ENCODE results near the gene ATXN7. TPM values are rescaled to one million over a fixed set of nuclear protein-coding genes. Genes with fewer than 3 reads are reported as not detected.

Gene ATXN7
- polyA plus RNA-seq, 1 donor from 2014 or later = 6.7 TPM

GRCh38 chr3:64016941-64017620, 153.4 kb downstream of the ATXN7 start:
- Histone ChIP-seq H3K9me2 (ENCODE audit: insufficient read depth, low read length) (no peaks in the 10 kb centered on the region), H3K4me2 (ENCODE audit: low read length) (no peak overlapping the region), H3K36me3 (ENCODE audit: insufficient read depth, low read length) (no peaks in the 10 kb centered on the region), H3K27me3 (ENCODE audit: insufficient read depth, low read depth, low read length) (no peaks in the 10 kb centered on the region), H3K27ac (ENCODE audit: low read length) (no peak overlapping the region), H3K9ac (ENCODE audit: low read length) (no peak overlapping the region), H3F3A (ENCODE audit: insufficient read depth, low read length, poor library complexity, severe bottlenecking) (no peaks in the 10 kb centered on the region), H3K79me2 (replicated peaks; ENCODE audit: insufficient read depth, low read length) (peaks cover 25% of the 10 kb centered on the region), H4K20me1 (ENCODE audit: insufficient read depth) (no peaks in the 10 kb centered on the region), H3K9me3 (ENCODE audit: low read length) (no peaks in the 10 kb centered on the region), H3K4me3 (ENCODE audit: low read length) (no peak overlapping the region), H2AFZ (ENCODE audit: low read depth, low read length) (no peak overlapping the region)
- TF ChIP-seq TAF1 (IDR thresholded peaks at IDR 0.05; ENCODE audit: low read depth) = no peak
- TF ChIP-seq, protein P1, sequence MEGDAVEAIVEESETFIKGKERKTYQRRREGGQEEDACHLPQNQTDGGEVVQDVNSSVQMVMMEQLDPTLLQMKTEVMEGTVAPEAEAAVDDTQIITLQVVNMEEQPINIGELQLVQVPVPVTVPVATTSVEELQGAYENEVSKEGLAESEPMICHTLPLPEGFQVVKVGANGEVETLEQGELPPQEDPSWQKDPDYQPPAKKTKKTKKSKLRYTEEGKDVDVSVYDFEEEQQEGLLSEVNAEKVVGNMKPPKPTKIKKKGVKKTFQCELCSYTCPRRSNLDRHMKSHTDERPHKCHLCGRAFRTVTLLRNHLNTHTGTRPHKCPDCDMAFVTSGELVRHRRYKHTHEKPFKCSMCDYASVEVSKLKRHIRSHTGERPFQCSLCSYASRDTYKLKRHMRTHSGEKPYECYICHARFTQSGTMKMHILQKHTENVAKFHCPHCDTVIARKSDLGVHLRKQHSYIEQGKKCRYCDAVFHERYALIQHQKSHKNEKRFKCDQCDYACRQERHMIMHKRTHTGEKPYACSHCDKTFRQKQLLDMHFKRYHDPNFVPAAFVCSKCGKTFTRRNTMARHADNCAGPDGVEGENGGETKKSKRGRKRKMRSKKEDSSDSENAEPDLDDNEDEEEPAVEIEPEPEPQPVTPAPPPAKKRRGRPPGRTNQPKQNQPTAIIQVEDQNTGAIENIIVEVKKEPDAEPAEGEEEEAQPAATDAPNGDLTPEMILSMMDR (IDR thresholded peaks at IDR 0.05; ENCODE audit: poor library complexity, severe bottlenecking) = no peak
- no peak for TF ChIP-seq RAD21 (conservative IDR thresholded peaks at IDR 0.05)
- TF ChIP-seq EZH2 (IDR thresholded peaks at IDR 0.05; ENCODE audit: borderline replicate concordance, insufficient read depth, low read length, poor library complexity, severe bottlenecking) = no peak
- TF ChIP-seq POLR2AphosphoS5 (IDR thresholded peaks at IDR 0.05) = no peak

GRCh38 chr3:64019271-64019670, 155.6 kb downstream of the ATXN7 start:
- H3K27me3 ChIP-seq (ENCODE audit: insufficient read depth, low read depth, low read length) = no peaks in the 10 kb centered on the region
- TF ChIP-seq, protein P1 (IDR thresholded peaks at IDR 0.05; ENCODE audit: poor library complexity, severe bottlenecking) = no peak
- TF ChIP-seq EZH2 (IDR thresholded peaks at IDR 0.05; ENCODE audit: borderline replicate concordance, insufficient read depth, low read length, poor library complexity, severe bottlenecking) (no peak), MXI1 (conservative IDR thresholded peaks at IDR 0.05; ENCODE audit: poor library complexity, severe bottlenecking) (no peak), SMC3 (conservative IDR thresholded peaks at IDR 0.05; ENCODE audit: poor library complexity) (no peak), EP300 (conservative IDR thresholded peaks at IDR 0.05; ENCODE audit: poor library complexity, severe bottlenecking) (no peak), REST (IDR thresholded peaks at IDR 0.05; ENCODE audit: borderline replicate concordance) (no peak), POLR2AphosphoS5 (IDR thresholded peaks at IDR 0.05) (no peak), RAD21 (conservative IDR thresholded peaks at IDR 0.05) (no peak), TAF1 (IDR thresholded peaks at IDR 0.05; ENCODE audit: low read depth) (no peak)
- H3K36me3 ChIP-seq (ENCODE audit: insufficient read depth, low read length) = no peaks in the 10 kb centered on the region

More at GRCh38 chr3:64019271-64019670, 155.6 kb downstream of the ATXN7 start:
- no peak overlapping the region for H3K4me2 ChIP-seq (ENCODE audit: low read length)
- no peaks in the 10 kb centered on the region for H4K20me1 ChIP-seq (ENCODE audit: insufficient read depth)
- no peaks in the 10 kb centered on the region for H3K9me3 ChIP-seq (ENCODE audit: low read length)
- no peak overlapping the region for H3K4me3 ChIP-seq (ENCODE audit: low read length)
- no peak overlapping the region for H3K27ac ChIP-seq (ENCODE audit: low read length)
- no peaks in the 10 kb centered on the region for H3K9me2 ChIP-seq (ENCODE audit: insufficient read depth, low read length)
- H3F3A ChIP-seq (ENCODE audit: insufficient read depth, low read length, poor library complexity, severe bottlenecking) = no peaks in the 10 kb centered on the region
- H3K79me2 ChIP-seq (replicated peaks; ENCODE audit: insufficient read depth, low read length) = peaks cover 35% of the 10 kb centered on the region
- no peak overlapping the region for H2AFZ ChIP-seq (ENCODE audit: low read depth, low read length)
- H3K9ac ChIP-seq (ENCODE audit: low read length) = no peak overlapping the region
